IMR-90 (cell line): ENCODE measurements around the gene BNIP3. TPM values are rescaled to one million over a fixed set of nuclear protein-coding genes. Genes with fewer than 3 reads are reported as not detected.

Experiments
- USF2 ChIP-seq: fragments of 150-350 bp; IDR thresholded peaks from 2 replicates; pipeline ENCODE4 v1.6.1; 2017; ENCODE audit warnings: mild to moderate bottlenecking, antibody characterized with exemption, low read length, low read depth
- polyA plus RNA-seq, 3 experiments: library from polyadenylated mRNA; depleted of rRNA; stranded (reverse); fragments of >200 nt; gene quantifications; 2 replicates each; pipeline ENCODE4 v1.2.3, GENCODE V29; 2012; ENCODE audit warnings: low replicate concordance in 1 of 3
- total RNA-seq: library from RNA; depleted of rRNA; stranded (reverse); fragments of >200 nt; gene quantifications from 2 replicates; pipeline ENCODE4 v1.2.3, GENCODE V29; 2012

Gene BNIP3
- total and polyA plus RNA-seq, 2 of the 4 experiments (the other 2 are of a cell fraction), result 134 to 211 TPM

- TF ChIP-seq USF2, result no peak
Observed at GRCh38 chr10:131998845-131999681, 17.3 kb upstream of the BNIP3 start (continued).
